ENCODE measurements around the gene PEX5L. TPM values are rescaled to one million over a fixed set of nuclear protein-coding genes. Genes with fewer than 3 reads are reported as not detected.

The PEX5L gene
- polyA plus RNA-seq, 1 donor from 2014 or later, result 1.0 TPM

DNA sequence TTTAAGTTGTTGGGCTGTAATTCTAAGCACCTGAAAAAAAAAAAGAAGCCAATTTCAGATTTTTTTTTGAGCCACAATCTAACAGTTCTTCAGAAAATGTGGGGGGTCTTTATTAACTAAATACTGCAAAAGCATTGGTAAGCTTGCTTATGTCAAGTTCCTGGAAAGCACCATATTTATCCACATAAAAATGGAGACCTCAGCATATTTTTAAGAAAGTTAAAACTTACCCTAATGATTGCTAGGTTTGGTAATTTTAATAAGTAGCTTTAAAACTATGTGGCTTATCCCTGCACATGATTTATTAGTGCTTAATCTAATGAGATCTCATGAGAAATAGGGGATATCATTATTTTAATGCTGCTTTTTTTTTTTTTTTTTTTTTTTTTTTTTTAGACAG lies 227.1 kb downstream of the PEX5L start:
- Histone ChIP-seq H4K20me1 (ENCODE audit: insufficient read depth) (no peaks in the 10 kb centered on the region), H2AFZ (ENCODE audit: low read depth, low read length) (no peak overlapping the region), H3F3A (ENCODE audit: insufficient read depth, low read length, poor library complexity, severe bottlenecking) (no peaks in the 10 kb centered on the region), H3K4me2 (ENCODE audit: low read length) (no peak overlapping the region), H3K9me2 (ENCODE audit: insufficient read depth, low read length) (no peaks in the 10 kb centered on the region), H3K79me2 (replicated peaks; ENCODE audit: insufficient read depth, low read length) (no peaks in the 10 kb centered on the region), H3K9me3 (ENCODE audit: low read length) (no peaks in the 10 kb centered on the region), H3K9ac (ENCODE audit: low read length) (no peak overlapping the region), H3K27ac (ENCODE audit: low read length) (no peak overlapping the region), H3K4me3 (ENCODE audit: low read length) (no peak overlapping the region), H3K36me3 (ENCODE audit: insufficient read depth, low read length) (no peaks in the 10 kb centered on the region), H3K27me3 (ENCODE audit: insufficient read depth, low read depth, low read length) (no peaks in the 10 kb centered on the region)
- TF ChIP-seq, protein P1, sequence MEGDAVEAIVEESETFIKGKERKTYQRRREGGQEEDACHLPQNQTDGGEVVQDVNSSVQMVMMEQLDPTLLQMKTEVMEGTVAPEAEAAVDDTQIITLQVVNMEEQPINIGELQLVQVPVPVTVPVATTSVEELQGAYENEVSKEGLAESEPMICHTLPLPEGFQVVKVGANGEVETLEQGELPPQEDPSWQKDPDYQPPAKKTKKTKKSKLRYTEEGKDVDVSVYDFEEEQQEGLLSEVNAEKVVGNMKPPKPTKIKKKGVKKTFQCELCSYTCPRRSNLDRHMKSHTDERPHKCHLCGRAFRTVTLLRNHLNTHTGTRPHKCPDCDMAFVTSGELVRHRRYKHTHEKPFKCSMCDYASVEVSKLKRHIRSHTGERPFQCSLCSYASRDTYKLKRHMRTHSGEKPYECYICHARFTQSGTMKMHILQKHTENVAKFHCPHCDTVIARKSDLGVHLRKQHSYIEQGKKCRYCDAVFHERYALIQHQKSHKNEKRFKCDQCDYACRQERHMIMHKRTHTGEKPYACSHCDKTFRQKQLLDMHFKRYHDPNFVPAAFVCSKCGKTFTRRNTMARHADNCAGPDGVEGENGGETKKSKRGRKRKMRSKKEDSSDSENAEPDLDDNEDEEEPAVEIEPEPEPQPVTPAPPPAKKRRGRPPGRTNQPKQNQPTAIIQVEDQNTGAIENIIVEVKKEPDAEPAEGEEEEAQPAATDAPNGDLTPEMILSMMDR (IDR thresholded peaks at IDR 0.05; ENCODE audit: poor library complexity, severe bottlenecking), result no peak
- TF ChIP-seq SMC3 (conservative IDR thresholded peaks at IDR 0.05; ENCODE audit: poor library complexity) (no peak), MXI1 (conservative IDR thresholded peaks at IDR 0.05; ENCODE audit: poor library complexity, severe bottlenecking) (no peak), TAF1 (IDR thresholded peaks at IDR 0.05; ENCODE audit: low read depth) (no peak), RAD21 (conservative IDR thresholded peaks at IDR 0.05) (no peak), EZH2 (IDR thresholded peaks at IDR 0.05; ENCODE audit: borderline replicate concordance, insufficient read depth, low read length, poor library complexity, severe bottlenecking) (no peak), POLR2AphosphoS5 (IDR thresholded peaks at IDR 0.05) (no peak), EP300 (conservative IDR thresholded peaks at IDR 0.05; ENCODE audit: poor library complexity, severe bottlenecking) (no peak)
- TF ChIP-seq, protein P2, sequence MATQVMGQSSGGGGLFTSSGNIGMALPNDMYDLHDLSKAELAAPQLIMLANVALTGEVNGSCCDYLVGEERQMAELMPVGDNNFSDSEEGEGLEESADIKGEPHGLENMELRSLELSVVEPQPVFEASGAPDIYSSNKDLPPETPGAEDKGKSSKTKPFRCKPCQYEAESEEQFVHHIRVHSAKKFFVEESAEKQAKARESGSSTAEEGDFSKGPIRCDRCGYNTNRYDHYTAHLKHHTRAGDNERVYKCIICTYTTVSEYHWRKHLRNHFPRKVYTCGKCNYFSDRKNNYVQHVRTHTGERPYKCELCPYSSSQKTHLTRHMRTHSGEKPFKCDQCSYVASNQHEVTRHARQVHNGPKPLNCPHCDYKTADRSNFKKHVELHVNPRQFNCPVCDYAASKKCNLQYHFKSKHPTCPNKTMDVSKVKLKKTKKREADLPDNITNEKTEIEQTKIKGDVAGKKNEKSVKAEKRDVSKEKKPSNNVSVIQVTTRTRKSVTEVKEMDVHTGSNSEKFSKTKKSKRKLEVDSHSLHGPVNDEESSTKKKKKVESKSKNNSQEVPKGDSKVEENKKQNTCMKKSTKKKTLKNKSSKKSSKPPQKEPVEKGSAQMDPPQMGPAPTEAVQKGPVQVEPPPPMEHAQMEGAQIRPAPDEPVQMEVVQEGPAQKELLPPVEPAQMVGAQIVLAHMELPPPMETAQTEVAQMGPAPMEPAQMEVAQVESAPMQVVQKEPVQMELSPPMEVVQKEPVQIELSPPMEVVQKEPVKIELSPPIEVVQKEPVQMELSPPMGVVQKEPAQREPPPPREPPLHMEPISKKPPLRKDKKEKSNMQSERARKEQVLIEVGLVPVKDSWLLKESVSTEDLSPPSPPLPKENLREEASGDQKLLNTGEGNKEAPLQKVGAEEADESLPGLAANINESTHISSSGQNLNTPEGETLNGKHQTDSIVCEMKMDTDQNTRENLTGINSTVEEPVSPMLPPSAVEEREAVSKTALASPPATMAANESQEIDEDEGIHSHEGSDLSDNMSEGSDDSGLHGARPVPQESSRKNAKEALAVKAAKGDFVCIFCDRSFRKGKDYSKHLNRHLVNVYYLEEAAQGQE (IDR thresholded peaks at IDR 0.05; ENCODE audit: borderline replicate concordance), result no peak

DNA sequence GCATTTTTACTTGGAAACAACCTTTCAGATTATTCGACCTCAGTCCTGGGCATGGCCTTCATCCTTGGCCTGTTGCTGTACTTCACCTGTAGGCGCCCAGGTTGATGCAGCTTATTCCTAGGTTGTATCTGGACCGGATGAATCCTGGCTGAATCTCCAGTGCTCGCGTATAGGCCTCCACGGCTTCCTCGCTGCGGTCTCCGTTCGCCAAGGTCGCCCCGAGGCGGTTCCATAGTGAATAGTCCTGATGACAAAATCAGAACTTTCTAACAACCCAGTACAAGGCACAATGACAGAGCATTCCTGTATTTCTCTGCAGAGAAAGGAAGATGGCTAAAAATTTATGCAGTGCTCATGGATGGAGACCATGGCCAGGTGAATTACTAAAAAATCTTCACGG lies 229.1 kb downstream of the PEX5L start:
- no peak overlapping the region for H3K27ac ChIP-seq (ENCODE audit: low read length)
- H3F3A ChIP-seq (ENCODE audit: insufficient read depth, low read length, poor library complexity, severe bottlenecking), result no peaks in the 10 kb centered on the region
- no peaks in the 10 kb centered on the region for H4K20me1 ChIP-seq (ENCODE audit: insufficient read depth)
- no peak overlapping the region for H3K9ac ChIP-seq (ENCODE audit: low read length)
- H3K9me3 ChIP-seq (ENCODE audit: low read length), result no peaks in the 10 kb centered on the region
- no peak overlapping the region for H3K4me3 ChIP-seq (ENCODE audit: low read length)
- no peaks in the 10 kb centered on the region for H3K9me2 ChIP-seq (ENCODE audit: insufficient read depth, low read length)
- H3K36me3 ChIP-seq (ENCODE audit: insufficient read depth, low read length), result no peaks in the 10 kb centered on the region
- no peak overlapping the region for H3K4me2 ChIP-seq (ENCODE audit: low read length)
- H2AFZ ChIP-seq (ENCODE audit: low read depth, low read length), result no peak overlapping the region
- H3K79me2 ChIP-seq (replicated peaks; ENCODE audit: insufficient read depth, low read length), result no peaks in the 10 kb centered on the region
- no peak for TF ChIP-seq EZH2 (IDR thresholded peaks at IDR 0.05; ENCODE audit: borderline replicate concordance, insufficient read depth, low read length, poor library complexity, severe bottlenecking)
- TF ChIP-seq RAD21 (conservative IDR thresholded peaks at IDR 0.05), result no peak
- TF ChIP-seq POLR2AphosphoS5 (IDR thresholded peaks at IDR 0.05), result no peak
- TF ChIP-seq SMC3 (conservative IDR thresholded peaks at IDR 0.05; ENCODE audit: poor library complexity), result no peak
- TF ChIP-seq, protein P1 (IDR thresholded peaks at IDR 0.05; ENCODE audit: poor library complexity, severe bottlenecking), result no peak
- TF ChIP-seq TAF1 (IDR thresholded peaks at IDR 0.05; ENCODE audit: low read depth), result no peak
- no peak for TF ChIP-seq MXI1 (conservative IDR thresholded peaks at IDR 0.05; ENCODE audit: poor library complexity, severe bottlenecking)
- TF ChIP-seq, protein P2 (IDR thresholded peaks at IDR 0.05; ENCODE audit: borderline replicate concordance), result no peak
- no peaks in the 10 kb centered on the region for H3K27me3 ChIP-seq (ENCODE audit: insufficient read depth, low read depth, low read length)
